Measurements from ENCODE around the gene GZMA. TPM values are rescaled to one million over a fixed set of nuclear protein-coding genes. Genes with fewer than 3 reads are reported as not detected.
"Not testable (repeated sequence)": the region's sequence is repeated elsewhere in the genome, so short reads cannot be mapped to it uniquely, and the experiment has no call there.

GZMA gene
- total and polyA plus RNA-seq, 2 donors (not counting 3 experiments of a cell fraction or from before 2014, with no cell fraction given), result not detected

GRCh38 chr5:55081541-55081940 is 20.9 kb upstream of the GZMA start:
- intact Hi-C loops (cut with micrococcal nuclease) (no loop called here), dilution Hi-C loops (cut with MboI; ENCODE audit: extremely low pct_ligation_motif_present, low sequenced_read_pairs) (no loop called here)
- Histone ChIP-seq H3K79me2 (ENCODE audit: control insufficient read depth, insufficient read depth, low read length) (no peaks in the 10 kb centered on the region), H3K9me3 (replicated peaks; ENCODE audit: control insufficient read depth, insufficient read depth, low read length) (no peaks in the 10 kb centered on the region), H3K4me3 (replicated peaks in 1 of 3; ENCODE audit: insufficient read depth in 1 of 3, low read depth in 1 of 3, low read length in 3 of 3) (no peak overlapping the region), H3K27ac (ENCODE audit: insufficient read depth, low read depth, low read length) (no peak overlapping the region), H2AFZ (ENCODE audit: low read depth, low read length) (no peak overlapping the region), H3K4me2 (ENCODE audit: insufficient read depth, low read length) (no peak overlapping the region), H3K4me1 (ENCODE audit: control insufficient read depth, extremely low read depth, insufficient read depth, low read length) (no peaks in the 10 kb centered on the region), H3K9me1 (replicated peaks; ENCODE audit: control insufficient read depth, extremely low read depth, insufficient read depth, low read length) (no peaks in the 10 kb centered on the region), H3K27me3 (ENCODE audit: control insufficient read depth in 2 of 2, insufficient read depth in 2 of 2, low read length in 2 of 2) (peaks cover 0 to 4% of the 10 kb centered on the region in 2 experiments), H4K20me1 (replicated peaks; ENCODE audit: control insufficient read depth, extremely low read depth, insufficient read depth, low read length) (no peaks in the 10 kb centered on the region), H3K9ac (replicated peaks; ENCODE audit: extremely low read depth, insufficient read depth, low read length) (no peak overlapping the region), H3K36me3 (ENCODE audit: control insufficient read depth in 2 of 2, extremely low read depth in 1 of 2, insufficient read depth in 2 of 2, low read length in 2 of 2) (no peaks in the 10 kb centered on the region)
- no peak for FAIRE-seq
- POLR2A ChIA-PET, result no interaction called here
- TF ChIP-seq CTCF (IDR thresholded peaks at IDR 0.05; ENCODE audit: extremely low read depth in 1 of 2, insufficient read depth in 1 of 2, low read depth in 1 of 2, low read length in 2 of 2) (no peak), MYC (IDR thresholded peaks at IDR 0.05; ENCODE audit: low read depth, low read length) (no peak), EZH2 (IDR thresholded peaks at IDR 0.05; ENCODE audit: borderline replicate concordance, low read depth, low read length, severe bottlenecking) (no peak), JUN (IDR thresholded peaks at IDR 0.05; ENCODE audit: borderline replicate concordance, insufficient read depth, insufficient read length, low read depth) (no peak), POLR2AphosphoS5 (IDR thresholded peaks at IDR 0.05; ENCODE audit: insufficient read depth, low read depth, low read length) (no peak), MAX (IDR thresholded peaks at IDR 0.05; ENCODE audit: insufficient read depth, insufficient read length) (no peak), FOS (IDR thresholded peaks at IDR 0.05; ENCODE audit: borderline replicate concordance, insufficient read depth, low read length) (no peak), GATA2 (IDR thresholded peaks at IDR 0.05; ENCODE audit: insufficient read depth, insufficient read length, low read depth, low read length) (no peak)
- DNase-seq (ENCODE audit: low read depth, low spot score), result no peak
- CTCF ChIA-PET, result no interaction called here
- BruUV-seq (replicated peaks), result no TSS peak

- H3K36me3 ChIP-seq (ENCODE audit: control insufficient read depth in 2 of 2, extremely low read depth in 1 of 2, insufficient read depth in 2 of 2, low read length in 2 of 2); H2AFZ ChIP-seq (ENCODE audit: low read depth, low read length); H3K27ac ChIP-seq (ENCODE audit: insufficient read depth, low read depth, low read length); H3K9me1 ChIP-seq (replicated peaks; ENCODE audit: control insufficient read depth, extremely low read depth, insufficient read depth, low read length); DNase-seq (ENCODE audit: low read depth, low spot score); H3K9me3 ChIP-seq (replicated peaks; ENCODE audit: control insufficient read depth, insufficient read depth, low read length); H3K4me3 ChIP-seq (replicated peaks in 1 of 3; ENCODE audit: insufficient read depth in 1 of 3, low read depth in 1 of 3, low read length in 3 of 3); POLR2A ChIA-PET; FAIRE-seq; H3K27me3 ChIP-seq (ENCODE audit: control insufficient read depth in 2 of 2, insufficient read depth in 2 of 2, low read length in 2 of 2); H4K20me1 ChIP-seq (replicated peaks; ENCODE audit: control insufficient read depth, extremely low read depth, insufficient read depth, low read length); intact Hi-C loops (cut with micrococcal nuclease); H3K9ac ChIP-seq (replicated peaks; ENCODE audit: extremely low read depth, insufficient read depth, low read length); dilution Hi-C loops (cut with MboI; ENCODE audit: extremely low pct_ligation_motif_present, low sequenced_read_pairs); H3K4me2 ChIP-seq (ENCODE audit: insufficient read depth, low read length); H3K79me2 ChIP-seq (ENCODE audit: control insufficient read depth, insufficient read depth, low read length); H3K4me1 ChIP-seq (ENCODE audit: control insufficient read depth, extremely low read depth, insufficient read depth, low read length); BruUV-seq (replicated peaks): not testable (repeated sequence)
- CTCF ChIA-PET, result interaction anchor here (0.6 kb wide), 1 partner anchor 1329 kb away, joined by 3 read pairs; no protein-coding TSS in a partner anchor
Observed at GRCh38 chr5:55089301-55089700, 13.1 kb upstream of the GZMA start.

- H3K36me3 ChIP-seq (ENCODE audit: control insufficient read depth in 2 of 2, extremely low read depth in 1 of 2, insufficient read depth in 2 of 2, low read length in 2 of 2); H3K9me1 ChIP-seq (replicated peaks; ENCODE audit: control insufficient read depth, extremely low read depth, insufficient read depth, low read length); H2AFZ ChIP-seq (ENCODE audit: low read depth, low read length); DNase-seq (ENCODE audit: low read depth, low spot score); H3K9me3 ChIP-seq (replicated peaks; ENCODE audit: control insufficient read depth, insufficient read depth, low read length); H3K4me1 ChIP-seq (ENCODE audit: control insufficient read depth, extremely low read depth, insufficient read depth, low read length); dilution Hi-C loops (cut with MboI; ENCODE audit: extremely low pct_ligation_motif_present, low sequenced_read_pairs); FAIRE-seq; BruUV-seq (replicated peaks); H3K79me2 ChIP-seq (ENCODE audit: control insufficient read depth, insufficient read depth, low read length); H3K4me2 ChIP-seq (ENCODE audit: insufficient read depth, low read length); H3K27ac ChIP-seq (ENCODE audit: insufficient read depth, low read depth, low read length); H3K4me3 ChIP-seq (replicated peaks in 1 of 3; ENCODE audit: insufficient read depth in 1 of 3, low read depth in 1 of 3, low read length in 3 of 3); H3K9ac ChIP-seq (replicated peaks; ENCODE audit: extremely low read depth, insufficient read depth, low read length); POLR2A ChIA-PET; intact Hi-C loops (cut with micrococcal nuclease); H3K27me3 ChIP-seq (ENCODE audit: control insufficient read depth in 2 of 2, insufficient read depth in 2 of 2, low read length in 2 of 2); H4K20me1 ChIP-seq (replicated peaks; ENCODE audit: control insufficient read depth, extremely low read depth, insufficient read depth, low read length): not testable (repeated sequence)
- CTCF ChIA-PET, result interaction anchor here (1.0 to 1.5 kb wide), 3 partner anchors 12 to 147 kb away, joined by 3 to 4 read pairs (median 4); no protein-coding TSS in a partner anchor
Observed at GRCh38 chr5:55091011-55091410, 11.4 kb upstream of the GZMA start.
